Measurements from ENCODE around the gene TIFAB. TPM values are rescaled to one million over a fixed set of nuclear protein-coding genes. Genes with fewer than 3 reads are reported as not detected.
A peak's percentile ranks its signal among the peaks of the same experiment; 100 is the strongest.

TIFAB gene
- total and polyA plus RNA-seq, 3 donors from 2014 or later, result 0.06 to 1.1 (median 0.16) TPM

GRCh38 chr5:135467051-135467625 is 15.0 kb upstream of the TIFAB start:
- TF ChIP-seq CTCF (IDR thresholded peaks at IDR 0.05), result no peak
- no peak for TF ChIP-seq POLR2A (IDR thresholded peaks at IDR 0.05)
- no peaks in the 10 kb centered on the region for H3K4me1 ChIP-seq
- no peak for DNase-seq
- H3K9me3 ChIP-seq, result no peaks in the 10 kb centered on the region
- no peak overlapping the region for H3K4me3 ChIP-seq
- no peaks in the 10 kb centered on the region for H3K27me3 ChIP-seq
- WGBS, 2 donors, result 48 to 64% methylated on average over 15 of the region's 15 CpGs
- H3K36me3 ChIP-seq (ENCODE audit: low read depth, missing control alignments), result no peaks in the 10 kb centered on the region
- intact Hi-C loops (cut with DNase I; ENCODE audit: low total_unique reads), result loop anchor here (5.0 kb wide), 1 partner anchor 85 kb away; no protein-coding TSS in a partner anchor
- H3K27ac ChIP-seq, result no peak overlapping the region

DNA sequence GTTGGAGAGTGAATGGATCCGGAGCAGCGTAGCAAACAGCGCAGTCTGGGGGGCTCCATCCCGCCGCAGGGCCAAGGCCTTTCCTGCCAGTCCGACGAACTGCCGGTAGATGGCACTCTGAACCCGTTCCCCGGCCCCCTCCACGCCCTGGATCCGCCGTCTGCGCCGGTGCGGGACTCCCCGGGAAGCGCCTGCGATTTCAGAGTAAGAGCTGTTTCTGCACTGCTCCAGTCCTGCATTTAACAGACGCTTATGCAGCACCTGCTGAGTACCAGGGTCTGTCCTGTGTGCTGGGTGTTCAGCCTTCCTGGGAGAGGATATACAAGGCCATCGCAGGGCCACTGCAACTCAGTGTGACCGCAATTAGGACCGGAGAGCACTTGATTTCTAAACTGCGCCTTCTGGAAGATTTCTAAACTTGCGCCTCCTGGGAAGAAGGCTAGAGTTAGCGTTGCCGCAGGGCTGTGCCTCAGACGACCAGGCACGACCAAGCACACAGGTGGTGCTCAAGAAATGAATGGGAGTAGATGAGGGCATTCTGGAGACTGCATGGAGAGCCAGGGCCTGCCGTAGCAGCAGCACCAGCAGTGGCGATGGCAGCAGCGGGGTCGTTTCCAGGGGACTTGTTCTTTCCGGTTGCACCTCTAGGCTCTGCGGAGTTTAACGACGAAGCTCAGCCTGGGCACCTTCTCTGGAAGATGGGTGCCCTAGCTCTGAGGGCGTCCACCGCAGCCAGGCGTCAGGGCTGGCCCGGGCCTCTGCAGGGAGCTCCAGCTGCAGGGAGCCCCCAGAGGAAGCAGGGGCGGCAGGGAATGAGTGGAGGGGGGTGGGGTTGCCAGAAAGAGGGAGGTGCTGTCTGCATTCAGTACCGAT is 14.3 kb upstream of the TIFAB start:
- TF ChIP-seq POLR2A (IDR thresholded peaks at IDR 0.05) (no peak), CTCF (IDR thresholded peaks at IDR 0.05) (peak; percentile 56 to 78 (median 72))
- WGBS, 2 donors, result 12 to 17% methylated on average over 15 to 43 of the region's 43 CpGs
- H3K36me3 ChIP-seq (ENCODE audit: low read depth, missing control alignments), result no peaks in the 10 kb centered on the region
- no peaks in the 10 kb centered on the region for H3K27me3 ChIP-seq
- H3K27ac ChIP-seq, result no peak overlapping the region
- peak; percentile 85 for DNase-seq
- H3K4me3 ChIP-seq, result peak overlapping the region; percentile 29 to 31
- no peaks in the 10 kb centered on the region for H3K4me1 ChIP-seq
- intact Hi-C loops (cut with DNase I; ENCODE audit: low total_unique reads), result loop anchor here (5.0 kb wide), 1 partner anchor 86 kb away; no protein-coding TSS in a partner anchor
- no peaks in the 10 kb centered on the region for H3K9me3 ChIP-seq

DNA sequence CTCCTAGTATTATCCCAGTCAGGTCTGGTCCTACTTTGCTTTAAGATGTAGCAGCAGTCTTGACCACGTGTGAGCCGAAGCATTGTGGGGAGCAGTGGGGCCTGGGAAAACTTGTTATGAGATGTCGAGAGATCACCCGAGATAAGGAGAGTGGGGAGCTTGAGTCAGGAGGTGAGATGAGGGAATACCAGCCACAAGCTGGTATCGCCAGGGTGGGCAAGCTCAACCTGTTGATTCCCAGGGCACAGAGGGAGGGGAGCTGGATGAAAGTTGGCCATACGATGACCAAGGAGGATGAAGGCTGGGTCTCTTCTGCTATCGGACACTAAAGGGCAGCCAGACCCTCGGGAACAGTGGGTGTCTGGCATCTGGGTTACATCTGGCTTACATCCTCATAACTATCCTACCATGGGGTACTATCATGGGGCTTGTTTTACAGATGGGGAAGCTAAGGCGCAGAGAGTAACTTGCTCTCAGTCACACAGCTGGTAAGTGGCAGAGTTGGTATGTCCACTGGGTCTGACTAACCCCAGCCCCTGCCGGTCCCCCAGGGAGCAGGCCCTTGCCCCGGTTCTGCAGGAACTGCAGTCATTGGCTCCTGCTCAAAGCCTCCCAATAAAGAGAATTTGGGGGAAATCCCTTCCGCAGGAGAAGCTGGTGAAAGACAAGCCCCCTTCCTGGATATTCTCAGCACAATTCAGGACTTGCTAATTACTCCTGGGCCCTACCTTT is 13.4 kb upstream of the TIFAB start:
- Histone ChIP-seq H3K4me3 (peak overlapping the region; percentile 29 to 31), H3K27me3 (no peaks in the 10 kb centered on the region), H3K9me3 (no peaks in the 10 kb centered on the region), H3K4me1 (no peaks in the 10 kb centered on the region), H3K36me3 (ENCODE audit: low read depth, missing control alignments) (no peaks in the 10 kb centered on the region), H3K27ac (no peak overlapping the region)
- TF ChIP-seq POLR2A (IDR thresholded peaks at IDR 0.05), result no peak
- TF ChIP-seq CTCF (IDR thresholded peaks at IDR 0.05), result no peak
- intact Hi-C loops (cut with DNase I; ENCODE audit: low total_unique reads), result loop anchor here (5.0 kb wide), 1 partner anchor 87 kb away; no protein-coding TSS in a partner anchor
- 57 to 59% methylated on average over 11 to 12 of the region's 12 CpGs for WGBS, 2 donors
- DNase-seq, result no peak

DNA sequence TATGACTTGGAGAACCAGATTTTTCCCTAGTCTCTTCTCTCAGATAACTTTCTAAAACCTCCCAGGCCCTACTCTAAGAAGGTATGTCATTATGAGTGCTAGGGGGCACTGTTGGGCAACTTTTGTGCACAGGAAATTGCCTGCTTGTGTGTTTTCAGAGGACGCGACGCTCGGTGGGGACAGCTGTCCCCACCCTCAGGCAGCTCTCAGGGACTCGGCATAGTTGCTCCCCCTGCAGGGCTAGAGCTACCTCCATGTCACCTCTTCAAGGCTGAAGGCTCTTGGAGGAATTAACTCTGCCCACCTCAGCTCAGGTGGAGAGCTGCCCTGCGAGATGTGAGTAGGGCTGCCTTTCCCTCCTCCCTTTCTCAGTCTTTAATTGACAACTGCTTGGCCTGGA is 10.2 kb upstream of the TIFAB start:
- Histone ChIP-seq H3K4me3 (no peak overlapping the region), H3K4me1 (peaks cover 18% of the 10 kb centered on the region), H3K27me3 (no peaks in the 10 kb centered on the region), H3K9me3 (no peaks in the 10 kb centered on the region), H3K36me3 (ENCODE audit: low read depth, missing control alignments) (no peaks in the 10 kb centered on the region), H3K27ac (no peak overlapping the region)
- DNase-seq, result peak; percentile 66
- WGBS, 2 donors, result 61 to 63% methylated on average over 6 of the region's 6 CpGs
- intact Hi-C loops (cut with DNase I; ENCODE audit: low total_unique reads), result no loop called here
- peak in 2 of 3 experiments; percentile 25 to 30 for TF ChIP-seq CTCF (IDR thresholded peaks at IDR 0.05)
- TF ChIP-seq POLR2A (IDR thresholded peaks at IDR 0.05), result no peak
